Heart left ventricle (tissue), 16 donors: ENCODE results near the gene VPS37B. TPM values are rescaled to one million over a fixed set of nuclear protein-coding genes. Genes with fewer than 3 reads are reported as not detected.

Source experiments
- ATAC-seq, 4 donors: fragments of 200-7000 bp; cut with Tn5 transposase; one replicate each; pipeline ENCODE4 v1.9.1; 2020 to 2022; ENCODE audit warnings: moderate library complexity in 4 of 4, mild to moderate bottlenecking in 3 of 4, moderate number of reproducible peaks in 1 of 4
- DNase-seq, 5 donors: peaks; one replicate each; pipeline ENCODE4 v3.0.0-alpha.2; 2020
- H3K27ac ChIP-seq, 12 donors: fragments of 200-600 bp; sonication (generic) in 4 of 12; one replicate each; pipeline versions ENCODE4 v1.5.0 to v1.8.0; 2016 to 2022; ENCODE audit warnings: mild to moderate bottlenecking in 2 of 12
- H3K27me3 ChIP-seq, 9 donors: fragments of 200-600 bp; sonication (generic) in 2 of 9; one replicate each; pipeline versions ENCODE4 v1.5.1 to v1.8.0; 2016 to 2022; ENCODE audit warnings: mild to moderate bottlenecking in 3 of 9
- H3K36me3 ChIP-seq, 9 donors: fragments of 200-600 bp; sonication (generic) in 2 of 9; one replicate each; pipeline versions ENCODE4 v1.5.0 to v1.8.0; 2018 to 2022; ENCODE audit warnings: mild to moderate bottlenecking in 2 of 9
- H3K4me1 ChIP-seq, 12 donors: fragments of 200-600 bp; sonication (generic) in 4 of 12; one replicate each; pipeline versions ENCODE4 v1.5.0 to v1.8.0; 2016 to 2022; ENCODE audit warnings: mild to moderate bottlenecking in 3 of 12
- H3K4me3 ChIP-seq, 12 donors: fragments of 200-600 bp; sonication (generic) in 4 of 12; one replicate each; pipeline versions ENCODE4 v1.5.0 to v1.8.0; 2017 to 2022; ENCODE audit warnings: mild to moderate bottlenecking in 9 of 12, moderate library complexity in 4 of 12
- H3K9me3 ChIP-seq, 12 donors: fragments of 200-600 bp; sonication (generic) in 4 of 12; one replicate each; pipeline versions ENCODE4 v1.5.0 to v1.8.0; 2016 to 2022; ENCODE audit warnings: mild to moderate bottlenecking in 1 of 12
- CTCF ChIP-seq, 12 donors: fragments of 200-600 bp; sonication (generic) in 4 of 12; IDR thresholded peaks; one replicate each; pipeline versions ENCODE4 v1.5.0 to v1.8.0; 2018 to 2022; ENCODE audit warnings: antibody characterized with exemption in 12 of 12, mild to moderate bottlenecking in 5 of 12
- POLR2A ChIP-seq, 2 donors: fragments of 450-650 bp; IDR thresholded peaks; one replicate each; pipeline ENCODE4 v1.6.1; 2017; ENCODE audit warnings: antibody characterized with exemption in 2 of 2, mild to moderate bottlenecking in 2 of 2, moderate library complexity in 2 of 2
- WGBS, 4 donors: extraction: QIAGEN DNeasy Blood & Tissue Kit in 2 of 4; methylation state at CpG; one replicate each; pipeline versions ENCODE4 v1.1.5 to v1.1.7; 2013 to 2018; 5-methylcytosine and 5-hydroxymethylcytosine counted together
- intact Hi-C, 10 donors: fragments of 100-400 bp; cut with DNase I; formaldehyde crosslinking; loops; one replicate each; pipeline versions ENCODE4 v1.11.1 to v1.14.2; 2022
- polyA plus RNA-seq, 2 donors: library from polyadenylated mRNA; stranded (reverse); fragments of 200-250 nt; gene quantifications; one replicate each; pipeline ENCODE4 v1.2.3, GENCODE V29; 2013
- total RNA-seq, 9 donors: library from RNA; depleted of rRNA in 2 of 9; stranded (reverse); fragments of >200 nt in 2 of 9; fragmentation: NEBNext Ultra II Directional in 3 of 9; extraction: Animal tissue kit (Norgen Biotek cat#: 25700) in 3 of 9; gene quantifications; one replicate each; pipeline versions ENCODE4 v1.1.0 to v1.2.4, GENCODE V29; 2016 to 2023
- donor health status: ischemic (EF 13 %, LVEDD 7.1; RV severe dilation, severe dysfunction).
- donor health status: healthy with polysubstance abuse.
- donor health status: DM: no; HTN: yes; CAD: no.
- donor health status: DM: no; HTN: no; CAD: no.
- donor health status: ischemic (EF 25% LVEDD 6.9; RV normal size, moderate dysfunction).
- donor health status: ischemic (EF 25% LVEDD 5.7; RV mildly dilated, moderate dysfunction).
- donor health status: healthy.
- donor health status: DM: yes; HTN: yes; CAD: no.
- donor health status: ischemic (EF 35%, LVEDD 5.7; RV mildly dilated, moderate dysfunction).
- donor health status: nonischemic (EF 11% LVEDD 7.7; RV severe dilation, severe dysfunction).
- donor health status: DM: yes; HTN: yes; CAD: no.
- donor health status: PGD.
- donor health status: ischemic (EF 29% LVEDD 5.4; RV normal size, mild dysfunction).
- donor health status: nonischemic (EF 23%, LVEDD 6.1; RV moderate dilation, normal function).

VPS37B gene
- total and polyA plus RNA-seq, 11 donors: 14.5 to 51.2 (median 21.7) TPM

- no peak for ATAC-seq
- no peak overlapping the region for H3K4me3 ChIP-seq
- peak overlapping the region in 1 of 12 donors; percentile 85 for H3K27ac ChIP-seq
- no peak for DNase-seq
- intact Hi-C loops: loop anchor here in 3 of 10 donors (5.0 kb wide), 2 partner anchors 38 to 42 kb away; no protein-coding TSS in a partner anchor
- no peaks in the 10 kb centered on the region for H3K36me3 ChIP-seq
- peaks cover 0 to 43% (median 8%) of the 10 kb centered on the region in 12 donors for H3K4me1 ChIP-seq
- H3K27me3 ChIP-seq: no peaks in the 10 kb centered on the region
- TF ChIP-seq POLR2A (IDR thresholded peaks at IDR 0.05) (no peak), CTCF (IDR thresholded peaks at IDR 0.05) (no peak)
- WGBS, 4 donors: 97 to 99% (median 97%) methylated on average over 6 of the region's 6 CpGs
- peaks cover 0 to 8% (median 0%) of the 10 kb centered on the region in 12 donors for H3K9me3 ChIP-seq
Observed at GRCh38 chr12:122899887-122900286, 4.0 kb upstream of the VPS37B start.

- 90 to 98% (median 94%) methylated on average over 7 of the region's 7 CpGs for WGBS, 4 donors
- no peak overlapping the region for H3K4me3 ChIP-seq
- intact Hi-C loops: loop anchor here in 2 of 10 donors (5.0 kb wide), 1 partner anchor 34 kb away; no protein-coding TSS in a partner anchor
- ATAC-seq (no peak), DNase-seq (no peak)
- peak overlapping the region in 10 of 12 donors; percentile 77 to 93 (median 87) for H3K27ac ChIP-seq
- no peaks in the 10 kb centered on the region for H3K36me3 ChIP-seq
- no peaks in the 10 kb centered on the region for H3K27me3 ChIP-seq
- peaks cover 0 to 69% (median 34%) of the 10 kb centered on the region in 12 donors for H3K4me1 ChIP-seq
- TF ChIP-seq POLR2A (IDR thresholded peaks at IDR 0.05): no peak
- no peak for TF ChIP-seq CTCF (IDR thresholded peaks at IDR 0.05)
- H3K9me3 ChIP-seq: peaks cover 0 to 8% (median 0%) of the 10 kb centered on the region in 12 donors
Observed at GRCh38 chr12:122896662-122897061, 738 bp upstream of the VPS37B start.

GRCh38 chr12:122895320-122895703 is 612 bp downstream of the VPS37B start:
- H3K27me3 ChIP-seq: no peaks in the 10 kb centered on the region
- peak overlapping the region; percentile 58 to 93 (median 86) for H3K27ac ChIP-seq
- ATAC-seq (peak in 3 of 4 donors; percentile 4 to 22 (median 14)), DNase-seq (no peak)
- intact Hi-C loops: loop anchor here in 3 of 10 donors (2.0 to 5.0 kb wide), 2 partner anchors 29 to 33 kb away; no protein-coding TSS in a partner anchor
- H3K36me3 ChIP-seq: no peaks in the 10 kb centered on the region
- peaks cover 0 to 8% (median 0%) of the 10 kb centered on the region in 12 donors for H3K9me3 ChIP-seq
- H3K4me3 ChIP-seq: peak overlapping the region; percentile 57 to 91 (median 82)
- TF ChIP-seq CTCF (IDR thresholded peaks at IDR 0.05): no peak
- TF ChIP-seq POLR2A (IDR thresholded peaks at IDR 0.05): no peak
- peaks cover 4 to 73% (median 47%) of the 10 kb centered on the region in 12 donors for H3K4me1 ChIP-seq
- WGBS, 4 donors: 1 to 7% (median 2%) methylated on average over 9 of the region's 9 CpGs

GRCh38 chr12:122894193-122895121 is 1.5 kb downstream of the VPS37B start:
- TF ChIP-seq POLR2A (IDR thresholded peaks at IDR 0.05) (no peak), CTCF (IDR thresholded peaks at IDR 0.05) (peak in 4 of 12 donors; percentile 9 to 27 (median 16))
- Histone ChIP-seq H3K27me3 (no peaks in the 10 kb centered on the region), H3K4me3 (peak overlapping the region; percentile 41 to 91 (median 82)), H3K4me1 (peaks cover 4 to 76% (median 56%) of the 10 kb centered on the region in 12 donors), H3K9me3 (peaks cover 0 to 8% (median 0%) of the 10 kb centered on the region in 12 donors), H3K36me3 (no peaks in the 10 kb centered on the region), H3K27ac (peak overlapping the region; percentile 14 to 93 (median 86))
- ATAC-seq (peak; percentile 11 to 32 (median 17)), DNase-seq (no peak)
- 11 to 16% (median 14%) methylated on average over 15 of the region's 15 CpGs for WGBS, 4 donors
- intact Hi-C loops: loop anchor here in 3 of 10 donors (2.0 to 5.0 kb wide), 2 partner anchors 28 to 32 kb away; no protein-coding TSS in a partner anchor
